GM23338 (cell line): ENCODE data around the gene NAA11. TPM values are rescaled to one million over a fixed set of nuclear protein-coding genes. Genes with fewer than 3 reads are reported as not detected.

ENCODE experiments used
- ATAC-seq: fragments of 200-7000 bp; cut with Tn5 transposase; 3 replicates; pipeline ENCODE4 v1.9.1; 2020
- DNase-seq: peaks from one replicate; pipeline ENCODE4 v3.0.0-alpha.2; 2015; ENCODE audit warnings: low spot score
- H2AFZ ChIP-seq: fragments of 200-600 bp; sonication (generic); 2 replicates; pipeline ENCODE4 v1.8.0; 2016; ENCODE audit warnings: antibody characterized with exemption, mild to moderate bottlenecking, moderate library complexity
- H3F3A ChIP-seq: fragments of 200-600 bp; sonication (generic); replicated peaks from 2 replicates; pipeline ENCODE4 v1.8.0; 2017; ENCODE audit warnings: antibody characterized with exemption, mixed run types, low read depth
- H3K27ac ChIP-seq: fragments of 200-600 bp; sonication (generic); 2 replicates; pipeline ENCODE4 v1.6.1; 2016; ENCODE audit warnings: low read depth
- H3K27me3 ChIP-seq: fragments of 200-600 bp; sonication (generic); 2 replicates; pipeline ENCODE4 v1.8.0; 2016; ENCODE audit warnings: mild to moderate bottlenecking, mixed run types, moderate library complexity; ENCODE audit not compliant: insufficient read depth
- H3K36me3 ChIP-seq: fragments of 200-600 bp; sonication (generic); 2 replicates; pipeline ENCODE4 v1.8.0; 2016; ENCODE audit warnings: mild to moderate bottlenecking; ENCODE audit not compliant: insufficient read depth
- H3K4me1 ChIP-seq: fragments of 200-600 bp; sonication (generic); 2 replicates; pipeline ENCODE4 v1.8.0; 2016; ENCODE audit warnings: mild to moderate bottlenecking, moderate library complexity; ENCODE audit not compliant: insufficient read depth
- H3K4me2 ChIP-seq: fragments of 200-600 bp; sonication (generic); 2 replicates; pipeline ENCODE4 v1.7.1; 2017; ENCODE audit warnings: mixed run types
- H3K4me3 ChIP-seq: fragments of 200-600 bp; sonication (generic); 2 replicates; pipeline ENCODE4 v1.6.1; 2016; ENCODE audit warnings: mixed run types
- H3K79me2 ChIP-seq: fragments of 200-600 bp; sonication (generic); replicated peaks from 2 replicates; pipeline ENCODE4 v1.8.0; 2017; ENCODE audit warnings: mild to moderate bottlenecking; ENCODE audit not compliant: insufficient read depth
- H3K9me2 ChIP-seq: fragments of 200-600 bp; sonication (generic); 2 replicates; pipeline ENCODE4 v1.8.0; 2017; ENCODE audit not compliant: insufficient read depth
- H4K20me1 ChIP-seq: fragments of 200-600 bp; sonication (generic); replicated peaks from 2 replicates; pipeline ENCODE4 v1.8.0; 2017; ENCODE audit warnings: mild to moderate bottlenecking; ENCODE audit not compliant: insufficient read depth
- H3K27ac Mint-ChIP-seq: 2 replicates; pipeline ENCODE4 v1.8.0; 2020; ENCODE audit warnings: inconsistent platforms, mild to moderate bottlenecking, moderate library complexity, mixed read lengths
- H3K27me3 Mint-ChIP-seq: 3 replicates; pipeline ENCODE4 v1.8.0; 2022; ENCODE audit warnings: low read depth, mild to moderate bottlenecking, moderate library complexity, mixed read lengths, inconsistent platforms; ENCODE audit not compliant: insufficient read depth, poor library complexity
- H3K36me3 Mint-ChIP-seq: 3 replicates; pipeline ENCODE4 v1.8.0; 2021; ENCODE audit warnings: low read depth, mild to moderate bottlenecking, inconsistent platforms, moderate library complexity, mixed read lengths
- H3K4me1 Mint-ChIP-seq: 3 replicates; pipeline ENCODE4 v1.8.0; 2020; ENCODE audit warnings: mild to moderate bottlenecking, inconsistent platforms, mixed read lengths
- H3K4me3 Mint-ChIP-seq: 3 replicates; pipeline ENCODE4 v1.8.0; 2021; ENCODE audit warnings: moderate library complexity, mild to moderate bottlenecking, inconsistent platforms, mixed read lengths
- H3K9me3 Mint-ChIP-seq: 3 replicates; pipeline ENCODE4 v1.8.0; 2020; ENCODE audit warnings: moderate library complexity, mild to moderate bottlenecking, inconsistent platforms, mixed read lengths
- CREB1 ChIP-seq: fragments of 250-450 bp; sonication (Bioruptor Pico); IDR thresholded peaks from 2 replicates; pipeline ENCODE4 v1.5.0; 2020; ENCODE audit warnings: low read depth, mild to moderate bottlenecking, moderate library complexity
- EZH2 ChIP-seq: fragments of 200-600 bp; sonication (generic); IDR thresholded peaks from one replicate; pipeline ENCODE4 v1.8.0; 2017; ENCODE audit warnings: antibody characterized with exemption, mild to moderate bottlenecking, low read depth; ENCODE audit not compliant: unreplicated experiment
- JUNB ChIP-seq: IDR thresholded peaks from one replicate; pipeline ENCODE4 v1.6.1; 2016; ENCODE audit warnings: antibody characterized with exemption; ENCODE audit not compliant: unreplicated experiment
- NANOG ChIP-seq: IDR thresholded peaks from 2 replicates; pipeline ENCODE4 v1.6.1; 2016; ENCODE audit warnings: antibody characterized with exemption, borderline replicate concordance
- POLR2AphosphoS5 ChIP-seq: IDR thresholded peaks from 2 replicates; pipeline ENCODE4 v1.6.1; 2016; ENCODE audit warnings: antibody characterized with exemption, low read depth
- STAT1 ChIP-seq: IDR thresholded peaks from one replicate; pipeline ENCODE4 v1.6.1; 2016; ENCODE audit warnings: antibody characterized with exemption; ENCODE audit not compliant: unreplicated experiment
- long read RNA-seq: library from polyadenylated mRNA; unstranded; transcript quantifications from one replicate; pipeline ENCODE4 v2.0.0, GENCODE V29; 2020; ENCODE audit not compliant: unreplicated experiment
- polyA plus RNA-seq: library from polyadenylated mRNA; unstranded; fragments of >200 nt; fragmentation: Nextera tagmentation; extraction: Ambion mirVana; gene quantifications from 2 replicates; pipeline ENCODE4 v1.2.1, GENCODE V29; 2016
- total RNA-seq: library from RNA; depleted of rRNA; stranded (reverse); fragments of >200 nt; shearing (Covaris generic); gene quantifications from 2 replicates; pipeline ENCODE4 v1.2.3, GENCODE V29; 2014; rRNA removed
- TF ChIP-seq, protein P1 (sequence below), 2 experiments: fragments of 200-600 bp in 1 of 2; sonication (generic) in 1 of 2; conservative IDR thresholded peaks; 2 replicates each; pipeline versions ENCODE4 v1.5.1 to v1.6.1; 2016 to 2017; ENCODE audit warnings: antibody characterized with exemption in 2 of 2, low read depth in 2 of 2, mild to moderate bottlenecking in 2 of 2, moderate library complexity in 1 of 2
- TF ChIP-seq, protein P2 (sequence below): IDR thresholded peaks from 2 replicates; pipeline ENCODE4 v1.6.1; 2016; ENCODE audit warnings: antibody characterized with exemption
- TF ChIP-seq, protein P3 (sequence below): IDR thresholded peaks from one replicate; pipeline ENCODE4 v1.6.1; 2018; ENCODE audit warnings: antibody characterized with exemption; ENCODE audit not compliant: unreplicated experiment
- TF ChIP-seq, protein P4 (sequence below): fragments of 250-450 bp; sonication (Bioruptor Pico); IDR thresholded peaks from 2 replicates; pipeline ENCODE4 v1.5.0; 2020; ENCODE audit warnings: mild to moderate bottlenecking, moderate library complexity

NAA11 gene
- not detected in 2 replicates for total RNA-seq
- polyA plus RNA-seq = not detected in 2 replicates
- long read RNA-seq = 0 reads

DNA sequence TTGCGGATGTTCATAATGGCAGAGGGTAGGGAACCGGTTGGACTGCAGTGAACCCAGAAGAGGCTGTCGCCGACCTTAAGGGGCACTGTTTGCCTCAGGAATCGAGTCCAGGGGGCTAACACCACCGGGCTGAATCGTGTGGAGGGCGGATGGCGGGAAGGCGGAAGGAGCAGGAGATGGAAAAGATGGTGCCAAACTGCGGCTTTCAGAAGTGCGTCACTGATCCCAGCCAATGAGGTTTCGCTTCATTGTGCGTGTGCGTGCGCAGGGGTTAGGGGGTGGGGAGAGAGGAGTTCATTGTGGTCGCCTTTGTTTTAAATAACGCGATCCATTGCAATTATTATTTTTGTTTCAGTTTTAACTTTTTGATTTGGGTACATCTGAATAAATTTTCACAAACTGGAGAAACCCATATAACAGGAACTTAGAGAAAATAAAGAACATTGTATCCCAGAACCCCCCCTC, at the start of gene NAA11:
NAA11 (minus strand) TSS at position 198 of the 465 bp plus-strand sequence; CDS start at position 14, 184 bp downstream.
- H3K4me3 ChIP-seq = no peak within 1 kb of the TSS
- H3K36me3 Mint-ChIP-seq = no peaks in the 10 kb centered on the region

More for the DNA sequence above, at the start of gene NAA11:
- Histone ChIP-seq H3K27ac (no peak within 1 kb of the TSS), H3K4me1 (no peaks in the 10 kb centered on the region), H3K9me2 (no peaks in the 10 kb centered on the region), H3K4me2 (no peak within 1 kb of the TSS), H3K36me3 (no peaks in the 10 kb centered on the region), H2AFZ (no peak within 1 kb of the TSS), H3F3A (no peaks in the 10 kb centered on the region), H4K20me1 (no peaks in the 10 kb centered on the region), H3K79me2 (no peaks in the 10 kb centered on the region), H3K27me3 (no peaks in the 10 kb centered on the region)
- ATAC-seq (no peak), DNase-seq (no peak)
- Mint-ChIP-seq H3K9me3 (no peaks in the 10 kb centered on the region; the same call in 2 of the 3 replicates), H3K27me3 (peaks cover 2% of the 10 kb centered on the region), H3K27ac (no peak within 1 kb of the TSS), H3K4me1 (no peaks in the 10 kb centered on the region), H3K4me3 (no peak within 1 kb of the TSS)
- no peak for TF ChIP-seq JUNB
- TF ChIP-seq, protein P1, sequence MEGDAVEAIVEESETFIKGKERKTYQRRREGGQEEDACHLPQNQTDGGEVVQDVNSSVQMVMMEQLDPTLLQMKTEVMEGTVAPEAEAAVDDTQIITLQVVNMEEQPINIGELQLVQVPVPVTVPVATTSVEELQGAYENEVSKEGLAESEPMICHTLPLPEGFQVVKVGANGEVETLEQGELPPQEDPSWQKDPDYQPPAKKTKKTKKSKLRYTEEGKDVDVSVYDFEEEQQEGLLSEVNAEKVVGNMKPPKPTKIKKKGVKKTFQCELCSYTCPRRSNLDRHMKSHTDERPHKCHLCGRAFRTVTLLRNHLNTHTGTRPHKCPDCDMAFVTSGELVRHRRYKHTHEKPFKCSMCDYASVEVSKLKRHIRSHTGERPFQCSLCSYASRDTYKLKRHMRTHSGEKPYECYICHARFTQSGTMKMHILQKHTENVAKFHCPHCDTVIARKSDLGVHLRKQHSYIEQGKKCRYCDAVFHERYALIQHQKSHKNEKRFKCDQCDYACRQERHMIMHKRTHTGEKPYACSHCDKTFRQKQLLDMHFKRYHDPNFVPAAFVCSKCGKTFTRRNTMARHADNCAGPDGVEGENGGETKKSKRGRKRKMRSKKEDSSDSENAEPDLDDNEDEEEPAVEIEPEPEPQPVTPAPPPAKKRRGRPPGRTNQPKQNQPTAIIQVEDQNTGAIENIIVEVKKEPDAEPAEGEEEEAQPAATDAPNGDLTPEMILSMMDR (conservative IDR thresholded peaks at IDR 0.05; ENCODE audit: low read depth in 2 of 2) = no peak
- TF ChIP-seq NANOG = no peak
- TF ChIP-seq STAT1 = no peak
- no peak for TF ChIP-seq CREB1 (CRISPR knock-in tag)
- TF ChIP-seq POLR2AphosphoS5 = no peak
- TF ChIP-seq, protein P2, sequence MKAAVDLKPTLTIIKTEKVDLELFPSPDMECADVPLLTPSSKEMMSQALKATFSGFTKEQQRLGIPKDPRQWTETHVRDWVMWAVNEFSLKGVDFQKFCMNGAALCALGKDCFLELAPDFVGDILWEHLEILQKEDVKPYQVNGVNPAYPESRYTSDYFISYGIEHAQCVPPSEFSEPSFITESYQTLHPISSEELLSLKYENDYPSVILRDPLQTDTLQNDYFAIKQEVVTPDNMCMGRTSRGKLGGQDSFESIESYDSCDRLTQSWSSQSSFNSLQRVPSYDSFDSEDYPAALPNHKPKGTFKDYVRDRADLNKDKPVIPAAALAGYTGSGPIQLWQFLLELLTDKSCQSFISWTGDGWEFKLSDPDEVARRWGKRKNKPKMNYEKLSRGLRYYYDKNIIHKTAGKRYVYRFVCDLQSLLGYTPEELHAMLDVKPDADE = no peak
- TF ChIP-seq, protein P3, sequence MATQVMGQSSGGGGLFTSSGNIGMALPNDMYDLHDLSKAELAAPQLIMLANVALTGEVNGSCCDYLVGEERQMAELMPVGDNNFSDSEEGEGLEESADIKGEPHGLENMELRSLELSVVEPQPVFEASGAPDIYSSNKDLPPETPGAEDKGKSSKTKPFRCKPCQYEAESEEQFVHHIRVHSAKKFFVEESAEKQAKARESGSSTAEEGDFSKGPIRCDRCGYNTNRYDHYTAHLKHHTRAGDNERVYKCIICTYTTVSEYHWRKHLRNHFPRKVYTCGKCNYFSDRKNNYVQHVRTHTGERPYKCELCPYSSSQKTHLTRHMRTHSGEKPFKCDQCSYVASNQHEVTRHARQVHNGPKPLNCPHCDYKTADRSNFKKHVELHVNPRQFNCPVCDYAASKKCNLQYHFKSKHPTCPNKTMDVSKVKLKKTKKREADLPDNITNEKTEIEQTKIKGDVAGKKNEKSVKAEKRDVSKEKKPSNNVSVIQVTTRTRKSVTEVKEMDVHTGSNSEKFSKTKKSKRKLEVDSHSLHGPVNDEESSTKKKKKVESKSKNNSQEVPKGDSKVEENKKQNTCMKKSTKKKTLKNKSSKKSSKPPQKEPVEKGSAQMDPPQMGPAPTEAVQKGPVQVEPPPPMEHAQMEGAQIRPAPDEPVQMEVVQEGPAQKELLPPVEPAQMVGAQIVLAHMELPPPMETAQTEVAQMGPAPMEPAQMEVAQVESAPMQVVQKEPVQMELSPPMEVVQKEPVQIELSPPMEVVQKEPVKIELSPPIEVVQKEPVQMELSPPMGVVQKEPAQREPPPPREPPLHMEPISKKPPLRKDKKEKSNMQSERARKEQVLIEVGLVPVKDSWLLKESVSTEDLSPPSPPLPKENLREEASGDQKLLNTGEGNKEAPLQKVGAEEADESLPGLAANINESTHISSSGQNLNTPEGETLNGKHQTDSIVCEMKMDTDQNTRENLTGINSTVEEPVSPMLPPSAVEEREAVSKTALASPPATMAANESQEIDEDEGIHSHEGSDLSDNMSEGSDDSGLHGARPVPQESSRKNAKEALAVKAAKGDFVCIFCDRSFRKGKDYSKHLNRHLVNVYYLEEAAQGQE = no peak
- TF ChIP-seq, protein P4, sequence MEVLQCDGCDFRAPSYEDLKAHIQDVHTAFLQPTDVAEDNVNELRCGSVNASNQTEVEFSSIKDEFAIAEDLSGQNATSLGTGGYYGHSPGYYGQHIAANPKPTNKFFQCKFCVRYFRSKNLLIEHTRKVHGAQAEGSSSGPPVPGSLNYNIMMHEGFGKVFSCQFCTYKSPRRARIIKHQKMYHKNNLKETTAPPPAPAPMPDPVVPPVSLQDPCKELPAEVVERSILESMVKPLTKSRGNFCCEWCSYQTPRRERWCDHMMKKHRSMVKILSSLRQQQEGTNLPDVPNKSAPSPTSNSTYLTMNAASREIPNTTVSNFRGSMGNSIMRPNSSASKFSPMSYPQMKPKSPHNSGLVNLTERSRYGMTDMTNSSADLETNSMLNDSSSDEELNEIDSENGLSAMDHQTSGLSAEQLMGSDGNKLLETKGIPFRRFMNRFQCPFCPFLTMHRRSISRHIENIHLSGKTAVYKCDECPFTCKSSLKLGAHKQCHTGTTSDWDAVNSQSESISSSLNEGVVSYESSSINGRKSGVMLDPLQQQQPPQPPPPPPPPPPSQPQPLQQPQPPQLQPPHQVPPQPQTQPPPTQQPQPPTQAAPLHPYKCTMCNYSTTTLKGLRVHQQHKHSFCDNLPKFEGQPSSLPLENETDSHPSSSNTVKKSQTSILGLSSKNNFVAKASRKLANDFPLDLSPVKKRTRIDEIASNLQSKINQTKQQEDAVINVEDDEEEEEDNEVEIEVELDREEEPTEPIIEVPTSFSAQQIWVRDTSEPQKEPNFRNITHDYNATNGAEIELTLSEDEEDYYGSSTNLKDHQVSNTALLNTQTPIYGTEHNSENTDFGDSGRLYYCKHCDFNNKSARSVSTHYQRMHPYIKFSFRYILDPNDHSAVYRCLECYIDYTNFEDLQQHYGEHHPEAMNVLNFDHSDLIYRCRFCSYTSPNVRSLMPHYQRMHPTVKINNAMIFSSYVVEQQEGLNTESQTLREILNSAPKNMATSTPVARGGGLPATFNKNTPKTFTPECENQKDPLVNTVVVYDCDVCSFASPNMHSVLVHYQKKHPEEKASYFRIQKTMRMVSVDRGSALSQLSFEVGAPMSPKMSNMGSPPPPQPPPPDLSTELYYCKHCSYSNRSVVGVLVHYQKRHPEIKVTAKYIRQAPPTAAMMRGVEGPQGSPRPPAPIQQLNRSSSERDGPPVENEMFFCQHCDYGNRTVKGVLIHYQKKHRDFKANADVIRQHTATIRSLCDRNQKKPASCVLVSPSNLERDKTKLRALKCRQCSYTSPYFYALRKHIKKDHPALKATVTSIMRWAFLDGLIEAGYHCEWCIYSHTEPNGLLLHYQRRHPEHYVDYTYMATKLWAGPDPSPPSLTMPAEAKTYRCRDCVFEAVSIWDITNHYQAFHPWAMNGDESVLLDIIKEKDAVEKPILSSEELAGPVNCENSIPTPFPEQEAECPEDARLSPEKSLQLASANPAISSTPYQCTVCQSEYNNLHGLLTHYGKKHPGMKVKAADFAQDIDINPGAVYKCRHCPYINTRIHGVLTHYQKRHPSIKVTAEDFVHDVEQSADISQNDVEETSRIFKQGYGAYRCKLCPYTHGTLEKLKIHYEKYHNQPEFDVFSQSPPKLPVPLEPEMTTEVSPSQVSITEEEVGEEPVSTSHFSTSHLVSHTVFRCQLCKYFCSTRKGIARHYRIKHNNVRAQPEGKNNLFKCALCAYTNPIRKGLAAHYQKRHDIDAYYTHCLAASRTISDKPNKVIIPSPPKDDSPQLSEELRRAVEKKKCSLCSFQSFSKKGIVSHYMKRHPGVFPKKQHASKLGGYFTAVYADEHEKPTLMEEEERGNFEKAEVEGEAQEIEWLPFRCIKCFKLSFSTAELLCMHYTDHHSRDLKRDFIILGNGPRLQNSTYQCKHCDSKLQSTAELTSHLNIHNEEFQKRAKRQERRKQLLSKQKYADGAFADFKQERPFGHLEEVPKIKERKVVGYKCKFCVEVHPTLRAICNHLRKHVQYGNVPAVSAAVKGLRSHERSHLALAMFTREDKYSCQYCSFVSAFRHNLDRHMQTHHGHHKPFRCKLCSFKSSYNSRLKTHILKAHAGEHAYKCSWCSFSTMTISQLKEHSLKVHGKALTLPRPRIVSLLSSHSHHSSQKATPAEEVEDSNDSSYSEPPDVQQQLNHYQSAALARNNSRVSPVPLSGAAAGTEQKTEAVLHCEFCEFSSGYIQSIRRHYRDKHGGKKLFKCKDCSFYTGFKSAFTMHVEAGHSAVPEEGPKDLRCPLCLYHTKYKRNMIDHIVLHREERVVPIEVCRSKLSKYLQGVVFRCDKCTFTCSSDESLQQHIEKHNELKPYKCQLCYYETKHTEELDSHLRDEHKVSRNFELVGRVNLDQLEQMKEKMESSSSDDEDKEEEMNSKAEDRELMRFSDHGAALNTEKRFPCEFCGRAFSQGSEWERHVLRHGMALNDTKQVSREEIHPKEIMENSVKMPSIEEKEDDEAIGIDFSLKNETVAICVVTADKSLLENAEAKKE (CRISPR knock-in tag) = no peak
- no peak for TF ChIP-seq EZH2
